Measurements from ENCODE around the gene ZFP36. TPM values are rescaled to one million over a fixed set of nuclear protein-coding genes. Genes with fewer than 3 reads are reported as not detected.

Gene ZFP36
- total RNA-seq, 1 donor from 2014 or later: 3.1 TPM

DNA sequence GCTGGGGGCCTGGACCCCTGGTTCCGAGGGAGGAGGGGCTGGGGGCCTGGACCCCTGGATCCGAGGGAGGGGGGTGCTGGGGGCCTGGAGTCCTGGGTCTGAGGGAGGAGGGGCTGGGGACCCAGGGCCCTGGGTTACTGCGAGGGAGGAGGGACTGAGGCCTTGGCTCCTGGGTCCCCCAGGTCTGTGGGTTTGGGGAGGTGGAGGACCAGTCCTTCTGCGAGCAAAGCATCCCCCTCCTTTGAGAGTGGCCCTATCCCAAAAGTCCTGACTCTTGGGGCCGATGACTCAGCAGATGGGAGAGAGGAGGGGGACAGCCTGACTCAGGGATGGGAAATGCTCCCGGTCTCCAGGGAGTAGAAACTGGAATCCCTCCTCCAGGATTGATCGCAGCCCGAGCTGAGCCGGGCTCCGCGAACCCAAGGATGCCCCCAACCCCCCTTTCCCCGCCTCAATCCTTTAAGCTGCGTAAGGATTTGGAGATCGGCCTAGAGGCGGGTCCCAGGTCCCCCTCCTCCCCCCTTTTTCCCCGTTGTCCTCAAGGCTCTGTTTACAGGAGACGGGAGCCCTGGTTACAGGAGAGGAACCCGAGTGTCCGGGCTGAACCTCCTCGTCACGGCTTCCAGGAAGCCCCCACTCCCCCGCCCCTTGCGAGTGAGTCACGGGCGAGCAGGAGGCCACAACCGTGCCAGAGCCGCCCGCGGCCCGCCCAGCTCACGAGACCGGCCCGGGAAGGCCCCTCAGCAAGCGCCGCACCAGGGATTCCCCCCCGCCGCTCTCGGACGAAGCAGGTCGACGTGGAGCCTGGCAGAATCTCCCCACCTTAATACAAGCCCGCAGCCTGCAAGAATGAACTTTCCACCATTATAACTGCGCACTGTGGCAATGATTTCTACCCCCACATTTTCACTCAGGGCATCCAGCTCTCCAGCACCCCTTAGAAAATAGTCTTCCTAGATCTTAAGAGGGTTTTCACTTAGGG, 3.0 kb upstream of the ZFP36 start:
- Mint-ChIP-seq H3K27ac (ENCODE audit: unreplicated experiment) (peak overlapping the region; percentile 89), H3K4me3 (ENCODE audit: unreplicated experiment) (peak overlapping the region; percentile 78), H3K9me3 (ENCODE audit: unreplicated experiment) (peaks cover 19% of the 10 kb centered on the region), H3K27me3 (ENCODE audit: unreplicated experiment) (peaks cover 13% of the 10 kb centered on the region), H3K36me3 (ENCODE audit: unreplicated experiment) (no peaks in the 10 kb centered on the region), H3K4me1 (ENCODE audit: low read depth, unreplicated experiment) (peaks cover 21% of the 10 kb centered on the region)
- TF ChIP-seq, protein P1, sequence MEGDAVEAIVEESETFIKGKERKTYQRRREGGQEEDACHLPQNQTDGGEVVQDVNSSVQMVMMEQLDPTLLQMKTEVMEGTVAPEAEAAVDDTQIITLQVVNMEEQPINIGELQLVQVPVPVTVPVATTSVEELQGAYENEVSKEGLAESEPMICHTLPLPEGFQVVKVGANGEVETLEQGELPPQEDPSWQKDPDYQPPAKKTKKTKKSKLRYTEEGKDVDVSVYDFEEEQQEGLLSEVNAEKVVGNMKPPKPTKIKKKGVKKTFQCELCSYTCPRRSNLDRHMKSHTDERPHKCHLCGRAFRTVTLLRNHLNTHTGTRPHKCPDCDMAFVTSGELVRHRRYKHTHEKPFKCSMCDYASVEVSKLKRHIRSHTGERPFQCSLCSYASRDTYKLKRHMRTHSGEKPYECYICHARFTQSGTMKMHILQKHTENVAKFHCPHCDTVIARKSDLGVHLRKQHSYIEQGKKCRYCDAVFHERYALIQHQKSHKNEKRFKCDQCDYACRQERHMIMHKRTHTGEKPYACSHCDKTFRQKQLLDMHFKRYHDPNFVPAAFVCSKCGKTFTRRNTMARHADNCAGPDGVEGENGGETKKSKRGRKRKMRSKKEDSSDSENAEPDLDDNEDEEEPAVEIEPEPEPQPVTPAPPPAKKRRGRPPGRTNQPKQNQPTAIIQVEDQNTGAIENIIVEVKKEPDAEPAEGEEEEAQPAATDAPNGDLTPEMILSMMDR (IDR thresholded peaks at IDR 0.05; ENCODE audit: partially characterized antibody, unreplicated experiment): no peak
- DNase-seq: peak; percentile 60

DNA sequence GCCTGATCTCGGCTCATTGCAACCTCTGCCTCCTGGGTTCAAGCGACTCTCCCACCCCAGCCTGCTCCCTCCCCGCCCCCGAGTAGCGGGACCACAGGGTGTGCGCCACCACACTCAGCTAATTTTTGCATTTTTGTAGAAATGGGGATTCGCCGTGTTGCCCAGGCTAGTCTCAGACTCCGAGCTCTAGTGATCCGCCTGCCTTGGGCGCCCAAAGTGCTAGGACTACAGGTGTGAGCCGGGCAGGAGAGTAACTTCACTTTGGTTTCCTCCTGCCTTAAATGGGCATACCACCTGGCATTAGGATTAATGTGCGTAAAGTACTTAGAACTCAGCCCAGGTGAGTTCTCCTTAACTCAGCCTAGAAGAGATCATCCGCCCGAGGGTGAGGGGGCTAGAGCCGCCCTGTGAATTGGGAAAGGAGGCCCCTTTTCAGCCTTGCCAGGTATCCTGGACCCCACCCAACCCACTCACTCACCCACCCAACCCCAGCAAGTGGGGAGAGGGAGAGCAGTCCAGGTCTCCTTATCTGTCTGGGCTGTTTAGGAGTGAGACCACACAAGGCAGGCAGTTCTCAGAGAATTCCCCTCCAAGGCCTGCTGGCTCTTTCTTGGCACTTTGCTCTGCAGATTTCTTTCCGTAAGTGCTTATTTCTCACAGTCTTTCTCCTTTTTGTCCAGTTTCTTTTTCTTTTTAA, 1.2 kb upstream of the ZFP36 start:
- H3K9me3 Mint-ChIP-seq (ENCODE audit: unreplicated experiment): peaks cover 19% of the 10 kb centered on the region
- H3K27ac Mint-ChIP-seq (ENCODE audit: unreplicated experiment): no peak overlapping the region
- H3K27me3 Mint-ChIP-seq (ENCODE audit: unreplicated experiment): peaks cover 10% of the 10 kb centered on the region
- H3K4me3 Mint-ChIP-seq (ENCODE audit: unreplicated experiment): peak overlapping the region; percentile 91
- no peak for DNase-seq
- peaks cover 25% of the 10 kb centered on the region for H3K4me1 Mint-ChIP-seq (ENCODE audit: low read depth, unreplicated experiment)
- no peaks in the 10 kb centered on the region for H3K36me3 Mint-ChIP-seq (ENCODE audit: unreplicated experiment)
- TF ChIP-seq, protein P1 (IDR thresholded peaks at IDR 0.05; ENCODE audit: partially characterized antibody, unreplicated experiment): no peak

DNA sequence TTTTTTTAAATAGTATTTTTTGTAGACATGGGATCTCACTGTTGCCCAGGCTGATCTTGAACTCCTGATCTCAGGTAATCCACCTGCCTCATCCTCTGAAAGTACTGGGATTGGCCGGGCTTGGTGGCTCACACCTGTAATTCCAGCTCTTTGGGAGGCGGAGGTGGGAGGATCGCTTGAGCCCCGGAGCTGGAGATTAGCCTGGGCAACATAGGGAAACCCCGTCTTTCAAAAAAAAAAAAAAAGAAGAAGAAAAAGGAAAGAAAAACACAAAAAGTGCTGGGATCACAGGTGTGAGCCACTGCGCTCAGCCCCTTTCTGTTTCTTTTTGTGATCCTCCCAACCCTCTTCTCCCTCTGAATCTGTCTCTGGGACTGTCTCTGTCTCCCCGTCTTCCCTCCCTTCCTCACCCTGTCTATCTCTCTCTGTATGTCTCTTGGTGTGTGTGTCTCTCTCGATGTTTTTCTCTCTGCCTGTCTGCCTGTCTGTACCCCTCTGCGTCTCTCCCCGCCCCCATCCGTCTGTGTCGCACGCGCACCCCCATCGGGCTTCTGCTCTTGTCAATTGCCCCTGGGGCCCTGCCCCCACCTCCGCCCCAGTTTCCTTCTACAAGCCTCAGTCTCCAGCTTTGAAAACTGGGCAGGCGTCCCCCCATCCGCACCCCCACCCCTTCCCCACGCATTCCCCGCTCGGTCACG, 540 bp upstream of the ZFP36 start:
- TF ChIP-seq, protein P1 (IDR thresholded peaks at IDR 0.05; ENCODE audit: partially characterized antibody, unreplicated experiment): no peak
- peaks cover 8% of the 10 kb centered on the region for H3K27me3 Mint-ChIP-seq (ENCODE audit: unreplicated experiment)
- no peaks in the 10 kb centered on the region for H3K36me3 Mint-ChIP-seq (ENCODE audit: unreplicated experiment)
- H3K27ac Mint-ChIP-seq (ENCODE audit: unreplicated experiment): peak overlapping the region; percentile 60
- H3K9me3 Mint-ChIP-seq (ENCODE audit: unreplicated experiment): peaks cover 18% of the 10 kb centered on the region
- no peak for DNase-seq
- peak overlapping the region; percentile 91 for H3K4me3 Mint-ChIP-seq (ENCODE audit: unreplicated experiment)
- peaks cover 26% of the 10 kb centered on the region for H3K4me1 Mint-ChIP-seq (ENCODE audit: low read depth, unreplicated experiment)

DNA sequence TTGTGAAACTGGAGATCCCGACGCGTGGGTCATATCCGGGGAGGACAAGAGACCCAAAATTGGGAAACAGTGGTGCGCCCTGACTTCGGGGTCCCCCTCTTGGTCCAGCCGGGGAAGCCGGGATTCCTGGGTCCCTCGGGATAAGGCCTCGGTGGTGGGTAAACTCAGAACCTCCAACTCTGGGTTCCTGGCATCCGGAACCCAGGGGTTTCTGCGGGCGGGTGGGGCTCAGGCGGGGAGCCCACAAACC, 688 bp downstream of the ZFP36 start:
- Mint-ChIP-seq H3K4me1 (ENCODE audit: low read depth, unreplicated experiment) (peaks cover 18% of the 10 kb centered on the region), H3K27ac (ENCODE audit: unreplicated experiment) (no peak overlapping the region), H3K27me3 (ENCODE audit: unreplicated experiment) (peaks cover 16% of the 10 kb centered on the region), H3K9me3 (ENCODE audit: unreplicated experiment) (peaks cover 20% of the 10 kb centered on the region), H3K36me3 (ENCODE audit: unreplicated experiment) (no peaks in the 10 kb centered on the region), H3K4me3 (ENCODE audit: unreplicated experiment) (peak overlapping the region; percentile 85)
- no peak for DNase-seq
- TF ChIP-seq, protein P1 (IDR thresholded peaks at IDR 0.05; ENCODE audit: partially characterized antibody, unreplicated experiment): no peak

Data from glutamatergic neuron (in vitro differentiated cells).